Activated T-cell treated with anti-CD3 and anti-CD28 coated beads, Interleukin-2, amount 50 U/mL, for 24 hours (primary cell): ENCODE data around the gene TWNK.
A peak's percentile ranks its signal among the peaks of the same experiment; 100 is the strongest.

ENCODE experiments used
- DNase-seq: peaks from one replicate; pipeline ENCODE4 v3.0.0-alpha.2; 2020
- H3K27ac Mint-ChIP-seq: 2 replicates; pipeline ENCODE4 v1.8.0; 2020; ENCODE audit warnings: mild to moderate bottlenecking, mixed read lengths
- H3K27me3 Mint-ChIP-seq: 2 replicates; pipeline ENCODE4 v1.8.0; 2020; ENCODE audit warnings: mixed read lengths
- H3K36me3 Mint-ChIP-seq: 2 replicates; pipeline ENCODE4 v1.8.0; 2020; ENCODE audit warnings: low read depth, mixed read lengths
- H3K4me1 Mint-ChIP-seq: 2 replicates; pipeline ENCODE4 v1.8.0; 2020; ENCODE audit warnings: low read depth, mixed read lengths
- H3K4me3 Mint-ChIP-seq: 2 replicates; pipeline ENCODE4 v1.8.0; 2020; ENCODE audit warnings: mild to moderate bottlenecking, moderate library complexity, mixed read lengths
- H3K9me3 Mint-ChIP-seq: 2 replicates; pipeline ENCODE4 v1.8.0; 2020; ENCODE audit warnings: mixed read lengths

Gene TWNK

GRCh38 chr10:100981178-100981772 lies 6.1 kb upstream of the TWNK start:
- Mint-ChIP-seq H3K27me3 (no peaks in the 10 kb centered on the region), H3K4me1 (peaks cover 11% of the 10 kb centered on the region), H3K9me3 (no peaks in the 10 kb centered on the region), H3K36me3 (peaks cover 54% of the 10 kb centered on the region), H3K27ac (no peak overlapping the region), H3K4me3 (no peak overlapping the region)
- no peak for DNase-seq

- no peaks in the 10 kb centered on the region for H3K27me3 Mint-ChIP-seq
- H3K27ac Mint-ChIP-seq: no peak overlapping the region
- no peak overlapping the region for H3K4me3 Mint-ChIP-seq
These were observed 4.2 kb upstream of the TWNK start for GRCh38 chr10:100982916-100983830.

GRCh38 chr10:100983868-100984671 lies 3.3 kb upstream of the TWNK start:
- no peaks in the 10 kb centered on the region for H3K27me3 Mint-ChIP-seq
- no peak overlapping the region for H3K4me3 Mint-ChIP-seq
- H3K9me3 Mint-ChIP-seq: no peaks in the 10 kb centered on the region
- no peak overlapping the region for H3K27ac Mint-ChIP-seq
- peak; percentile 21 for DNase-seq
- peaks cover 77% of the 10 kb centered on the region for H3K36me3 Mint-ChIP-seq
- H3K4me1 Mint-ChIP-seq: peaks cover 29% of the 10 kb centered on the region

More at GRCh38 chr10:100982916-100983830, 4.2 kb upstream of the TWNK start:
- peak; percentile 24 for DNase-seq
- H3K4me1 Mint-ChIP-seq: peaks cover 26% of the 10 kb centered on the region
- peaks cover 72% of the 10 kb centered on the region for H3K36me3 Mint-ChIP-seq
- H3K9me3 Mint-ChIP-seq: no peaks in the 10 kb centered on the region

- Mint-ChIP-seq H3K27ac (peak overlapping the region; percentile 11), H3K4me3 (no peak overlapping the region), H3K27me3 (no peaks in the 10 kb centered on the region), H3K4me1 (peaks cover 35% of the 10 kb centered on the region), H3K9me3 (no peaks in the 10 kb centered on the region), H3K36me3 (peaks cover 82% of the 10 kb centered on the region)
- no peak for DNase-seq
These were observed 2.6 kb upstream of the TWNK start for GRCh38 chr10:100984672-100985177.

GRCh38 chr10:100985336-100985735 lies 2.0 kb upstream of the TWNK start:
- Mint-ChIP-seq H3K4me1 (peaks cover 38% of the 10 kb centered on the region), H3K27ac (peak overlapping the region; percentile 96), H3K9me3 (no peaks in the 10 kb centered on the region), H3K27me3 (no peaks in the 10 kb centered on the region), H3K4me3 (peak overlapping the region; percentile 96), H3K36me3 (peaks cover 83% of the 10 kb centered on the region)
- no peak for DNase-seq

GRCh38 chr10:100986623-100986951 lies 756 bp upstream of the TWNK start:
- Mint-ChIP-seq H3K9me3 (no peaks in the 10 kb centered on the region), H3K36me3 (peaks cover 83% of the 10 kb centered on the region), H3K27me3 (no peaks in the 10 kb centered on the region), H3K27ac (peak overlapping the region; percentile 96), H3K4me1 (peaks cover 49% of the 10 kb centered on the region), H3K4me3 (peak overlapping the region; percentile 96)
- DNase-seq: no peak

- peak overlapping the region; percentile 96 for H3K27ac Mint-ChIP-seq
- H3K27me3 Mint-ChIP-seq: no peaks in the 10 kb centered on the region
- no peak for DNase-seq
- H3K36me3 Mint-ChIP-seq: peaks cover 78% of the 10 kb centered on the region
- H3K4me3 Mint-ChIP-seq: peak overlapping the region; percentile 96
- H3K4me1 Mint-ChIP-seq: peaks cover 49% of the 10 kb centered on the region
- H3K9me3 Mint-ChIP-seq: no peaks in the 10 kb centered on the region
These were observed 324 bp downstream of the TWNK start for GRCh38 chr10:100987685-100988049.

- no peak for DNase-seq
- Mint-ChIP-seq H3K4me1 (peaks cover 49% of the 10 kb centered on the region), H3K36me3 (peaks cover 81% of the 10 kb centered on the region), H3K9me3 (no peaks in the 10 kb centered on the region), H3K4me3 (peak overlapping the region; percentile 96), H3K27me3 (no peaks in the 10 kb centered on the region), H3K27ac (peak overlapping the region; percentile 96)
These were observed 823 bp downstream of the TWNK start for GRCh38 chr10:100988166-100988565.

- Mint-ChIP-seq H3K27ac (no peak overlapping the region), H3K9me3 (no peaks in the 10 kb centered on the region), H3K4me3 (peak overlapping the region; percentile 96), H3K36me3 (peaks cover 85% of the 10 kb centered on the region), H3K27me3 (no peaks in the 10 kb centered on the region), H3K4me1 (peaks cover 49% of the 10 kb centered on the region)
- DNase-seq: no peak
These were observed 1.7 kb downstream of the TWNK start for GRCh38 chr10:100989088-100989487.

- H3K4me1 Mint-ChIP-seq: peaks cover 41% of the 10 kb centered on the region
- peaks cover 68% of the 10 kb centered on the region for H3K36me3 Mint-ChIP-seq
- peak overlapping the region; percentile 39 for H3K27ac Mint-ChIP-seq
- H3K27me3 Mint-ChIP-seq: no peaks in the 10 kb centered on the region
- no peak overlapping the region for H3K4me3 Mint-ChIP-seq
- H3K9me3 Mint-ChIP-seq: no peaks in the 10 kb centered on the region
- DNase-seq: no peak
These were observed 6.8 kb downstream of the TWNK start for GRCh38 chr10:100993986-100994708.

- Mint-ChIP-seq H3K4me1 (peaks cover 36% of the 10 kb centered on the region), H3K4me3 (no peak overlapping the region), H3K9me3 (no peaks in the 10 kb centered on the region), H3K27ac (peak overlapping the region; percentile 90), H3K36me3 (peaks cover 59% of the 10 kb centered on the region), H3K27me3 (no peaks in the 10 kb centered on the region)
- no peak for DNase-seq
These were observed 7.8 kb downstream of the TWNK start for GRCh38 chr10:100995181-100995580.

- Mint-ChIP-seq H3K4me1 (peaks cover 31% of the 10 kb centered on the region), H3K9me3 (no peaks in the 10 kb centered on the region), H3K27me3 (no peaks in the 10 kb centered on the region), H3K4me3 (peak overlapping the region; percentile 92), H3K27ac (peak overlapping the region; percentile 94), H3K36me3 (peaks cover 45% of the 10 kb centered on the region)
- no peak for DNase-seq
These were observed 9.5 kb downstream of the TWNK start for GRCh38 chr10:100996678-100997359.

- peak; percentile 88 for DNase-seq
- H3K27ac Mint-ChIP-seq: peak overlapping the region; percentile 94
- H3K36me3 Mint-ChIP-seq: peaks cover 43% of the 10 kb centered on the region
- no peaks in the 10 kb centered on the region for H3K27me3 Mint-ChIP-seq
- H3K4me1 Mint-ChIP-seq: peaks cover 31% of the 10 kb centered on the region
- H3K4me3 Mint-ChIP-seq: peak overlapping the region; percentile 92
- H3K9me3 Mint-ChIP-seq: no peaks in the 10 kb centered on the region
These were observed 10.2 kb downstream of the TWNK start for GRCh38 chr10:100997360-100998182.
